ENCODE data around the gene ANO1. TPM values are rescaled to one million over a fixed set of nuclear protein-coding genes. Genes with fewer than 3 reads are reported as not detected.

ANO1 gene
- total RNA-seq, 1 donor from 2014 or later: 0.14 TPM

- H3K27ac ChIP-seq (ENCODE audit: low read depth, low read length): no peak overlapping the region
- peaks cover 16% of the 10 kb centered on the region for H3K4me1 ChIP-seq (ENCODE audit: insufficient read depth, low read length)
- H4K20me1 ChIP-seq (ENCODE audit: insufficient read depth, low read length): no peaks in the 10 kb centered on the region
- H3K4me1 Mint-ChIP-seq (ENCODE audit: low read depth, unreplicated experiment): peaks cover 8% of the 10 kb centered on the region
- FAIRE-seq: no peak
- no peaks in the 10 kb centered on the region for H3K79me2 ChIP-seq (ENCODE audit: insufficient read depth, low read length)
- TF ChIP-seq EZH2 (IDR thresholded peaks at IDR 0.05; ENCODE audit: insufficient read depth, low read length): no peak
- TF ChIP-seq, protein P1, sequence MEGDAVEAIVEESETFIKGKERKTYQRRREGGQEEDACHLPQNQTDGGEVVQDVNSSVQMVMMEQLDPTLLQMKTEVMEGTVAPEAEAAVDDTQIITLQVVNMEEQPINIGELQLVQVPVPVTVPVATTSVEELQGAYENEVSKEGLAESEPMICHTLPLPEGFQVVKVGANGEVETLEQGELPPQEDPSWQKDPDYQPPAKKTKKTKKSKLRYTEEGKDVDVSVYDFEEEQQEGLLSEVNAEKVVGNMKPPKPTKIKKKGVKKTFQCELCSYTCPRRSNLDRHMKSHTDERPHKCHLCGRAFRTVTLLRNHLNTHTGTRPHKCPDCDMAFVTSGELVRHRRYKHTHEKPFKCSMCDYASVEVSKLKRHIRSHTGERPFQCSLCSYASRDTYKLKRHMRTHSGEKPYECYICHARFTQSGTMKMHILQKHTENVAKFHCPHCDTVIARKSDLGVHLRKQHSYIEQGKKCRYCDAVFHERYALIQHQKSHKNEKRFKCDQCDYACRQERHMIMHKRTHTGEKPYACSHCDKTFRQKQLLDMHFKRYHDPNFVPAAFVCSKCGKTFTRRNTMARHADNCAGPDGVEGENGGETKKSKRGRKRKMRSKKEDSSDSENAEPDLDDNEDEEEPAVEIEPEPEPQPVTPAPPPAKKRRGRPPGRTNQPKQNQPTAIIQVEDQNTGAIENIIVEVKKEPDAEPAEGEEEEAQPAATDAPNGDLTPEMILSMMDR (IDR thresholded peaks at IDR 0.05; ENCODE audit: insufficient read depth, low read depth, low read length): no peak
- no peaks in the 10 kb centered on the region for H3K9me3 ChIP-seq (ENCODE audit: insufficient read depth, low read depth, low read length)
- no peaks in the 10 kb centered on the region for H3K36me3 Mint-ChIP-seq (ENCODE audit: low read depth, unreplicated experiment)
- no peak overlapping the region for H3K4me2 ChIP-seq (ENCODE audit: low read length)
- no peak overlapping the region for H3K4me3 ChIP-seq (ENCODE audit: insufficient read depth, low read depth, low read length)
- H3K36me3 ChIP-seq (ENCODE audit: insufficient read depth, low read length): no peaks in the 10 kb centered on the region
- no peak overlapping the region for H3K9ac ChIP-seq (ENCODE audit: low read length)
- no peak overlapping the region for H3K27ac Mint-ChIP-seq (ENCODE audit: unreplicated experiment)
- no peak overlapping the region for H3K4me3 Mint-ChIP-seq (ENCODE audit: unreplicated experiment)
- peaks cover 8% of the 10 kb centered on the region for H3K27me3 ChIP-seq (ENCODE audit: insufficient read depth, low read length)
- H2AFZ ChIP-seq (ENCODE audit: low read depth, low read length): no peak overlapping the region
- peaks cover 27% of the 10 kb centered on the region for H3K27me3 Mint-ChIP-seq (ENCODE audit: low read depth, unreplicated experiment)
- H3K9me3 Mint-ChIP-seq (ENCODE audit: unreplicated experiment): no peaks in the 10 kb centered on the region
- no peak for DNase-seq (ENCODE audit: low read depth)
Measured at GRCh38 chr11:70138403-70138802, 60.3 kb downstream of the ANO1 start.

DNA sequence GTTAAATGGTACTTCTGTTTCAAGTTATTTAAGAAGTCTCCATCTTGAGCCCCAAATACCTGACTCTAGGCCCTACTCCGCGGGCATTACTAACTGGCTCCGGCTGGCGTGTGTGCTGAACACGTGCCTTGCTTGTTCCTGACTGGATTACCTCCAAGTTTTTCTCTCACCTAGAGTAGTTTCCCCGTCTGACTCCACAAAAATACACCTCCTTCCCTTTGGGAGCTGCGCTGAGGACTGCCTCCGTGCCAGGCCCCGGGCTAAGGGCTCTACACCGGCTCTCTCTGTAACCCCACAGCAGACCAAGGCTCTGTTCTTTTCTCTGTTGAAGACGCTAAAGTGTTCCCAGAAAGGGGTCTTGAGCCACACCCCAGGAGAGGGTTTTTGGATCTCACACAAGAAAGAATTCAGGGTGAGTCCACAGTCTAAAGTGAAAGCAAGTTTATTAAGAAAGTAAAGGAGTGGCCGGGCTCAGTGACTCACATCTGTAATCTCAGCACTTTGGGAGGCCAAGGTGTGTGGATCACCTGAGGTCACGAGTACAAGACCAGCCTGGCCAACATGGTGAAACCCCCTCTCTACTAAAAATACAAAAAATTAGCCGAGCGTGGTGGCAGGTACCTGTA, 61.8 kb downstream of the ANO1 start:
- no peak overlapping the region for H3K4me3 Mint-ChIP-seq (ENCODE audit: unreplicated experiment)
- H3K9ac ChIP-seq (ENCODE audit: low read length): no peak overlapping the region

More for the DNA sequence above, 61.8 kb downstream of the ANO1 start:
- H3K27me3 Mint-ChIP-seq (ENCODE audit: low read depth, unreplicated experiment): peaks cover 18% of the 10 kb centered on the region
- H3K9me3 Mint-ChIP-seq (ENCODE audit: unreplicated experiment): no peaks in the 10 kb centered on the region
- no peaks in the 10 kb centered on the region for H3K79me2 ChIP-seq (ENCODE audit: insufficient read depth, low read length)
- no peaks in the 10 kb centered on the region for H4K20me1 ChIP-seq (ENCODE audit: insufficient read depth, low read length)
- no peak overlapping the region for H3K27ac ChIP-seq (ENCODE audit: low read depth, low read length)
- no peak overlapping the region for H2AFZ ChIP-seq (ENCODE audit: low read depth, low read length)
- H3K4me1 ChIP-seq (ENCODE audit: insufficient read depth, low read length): peaks cover 16% of the 10 kb centered on the region
- H3K36me3 ChIP-seq (ENCODE audit: insufficient read depth, low read length): no peaks in the 10 kb centered on the region
- no peaks in the 10 kb centered on the region for H3K9me3 ChIP-seq (ENCODE audit: insufficient read depth, low read depth, low read length)
- peaks cover 9% of the 10 kb centered on the region for H3K27me3 ChIP-seq (ENCODE audit: insufficient read depth, low read length)
- H3K36me3 Mint-ChIP-seq (ENCODE audit: low read depth, unreplicated experiment): no peaks in the 10 kb centered on the region
- FAIRE-seq (no peak), DNase-seq (ENCODE audit: low read depth) (no peak)
- no peak overlapping the region for H3K4me3 ChIP-seq (ENCODE audit: insufficient read depth, low read depth, low read length)
- H3K27ac Mint-ChIP-seq (ENCODE audit: unreplicated experiment): no peak overlapping the region
- H3K4me1 Mint-ChIP-seq (ENCODE audit: low read depth, unreplicated experiment): peaks cover 10% of the 10 kb centered on the region
- TF ChIP-seq, protein P1 (IDR thresholded peaks at IDR 0.05; ENCODE audit: insufficient read depth, low read depth, low read length): no peak
- no peak for TF ChIP-seq EZH2 (IDR thresholded peaks at IDR 0.05; ENCODE audit: insufficient read depth, low read length)
- no peak overlapping the region for H3K4me2 ChIP-seq (ENCODE audit: low read length)
